Glomerular visceral epithelial cell (primary cell): ENCODE results near the gene VPS52.
"Not testable (repeated sequence)": the region's sequence is repeated elsewhere in the genome, so short reads cannot be mapped to it uniquely, and the experiment has no call there.

Experiments
- DNase-seq: peaks from one replicate; pipeline ENCODE4 v3.0.0-alpha.2; 2016; ENCODE audit errors: extremely low spot score

The VPS52 gene

DNA sequence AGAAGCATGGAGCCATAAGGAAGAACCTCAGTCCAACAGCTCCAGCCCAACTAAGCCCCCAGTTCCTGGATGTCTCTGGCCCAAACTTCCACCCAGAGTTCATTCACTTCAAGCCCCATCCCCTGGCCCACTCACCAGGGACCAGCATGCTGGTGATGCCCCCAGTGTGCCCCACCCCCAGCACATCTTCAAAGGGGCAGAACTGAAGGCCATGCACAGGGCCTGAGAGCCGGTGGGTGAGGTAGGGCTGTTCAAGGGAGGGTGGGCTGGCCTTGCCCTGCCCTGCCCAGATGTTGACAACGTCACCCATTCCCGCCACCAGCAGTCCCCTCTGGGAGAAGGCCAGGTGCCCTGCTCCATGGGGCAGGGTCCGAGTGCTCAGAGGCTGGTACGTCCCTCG lies 8.9 kb upstream of the VPS52 start:
- no peak for DNase-seq

DNA sequence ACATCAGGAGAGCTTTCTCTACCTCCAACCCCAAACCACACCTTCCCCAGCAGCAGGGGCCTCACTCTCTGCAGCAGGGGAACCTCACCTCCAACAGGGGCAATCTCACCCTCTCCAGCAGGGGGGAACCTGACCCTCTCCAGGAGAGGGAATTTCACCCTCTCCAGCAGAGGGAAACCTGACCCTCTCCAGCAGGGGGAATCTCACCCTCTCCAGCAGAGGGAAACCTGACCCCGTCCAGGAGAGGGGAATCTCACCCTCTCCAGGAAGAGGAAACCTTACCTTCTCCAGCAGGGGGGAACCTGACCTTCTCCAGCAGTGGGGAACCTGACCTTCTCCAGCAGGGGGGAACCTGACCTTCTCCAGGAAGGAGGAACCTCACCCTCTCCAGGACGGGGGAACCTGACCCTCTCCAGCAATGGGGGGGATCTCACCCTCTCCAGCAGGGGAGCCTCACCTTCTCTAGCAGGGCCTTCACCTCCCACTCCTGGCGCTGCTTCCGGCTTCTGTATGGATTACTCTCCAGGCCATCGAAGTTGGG lies 8.4 kb upstream of the VPS52 start:
- peak; percentile 79 for DNase-seq

- DNase-seq, result no peak
These were observed 7.6 kb upstream of the VPS52 start for GRCh38 chr6:33279257-33279695.

DNA sequence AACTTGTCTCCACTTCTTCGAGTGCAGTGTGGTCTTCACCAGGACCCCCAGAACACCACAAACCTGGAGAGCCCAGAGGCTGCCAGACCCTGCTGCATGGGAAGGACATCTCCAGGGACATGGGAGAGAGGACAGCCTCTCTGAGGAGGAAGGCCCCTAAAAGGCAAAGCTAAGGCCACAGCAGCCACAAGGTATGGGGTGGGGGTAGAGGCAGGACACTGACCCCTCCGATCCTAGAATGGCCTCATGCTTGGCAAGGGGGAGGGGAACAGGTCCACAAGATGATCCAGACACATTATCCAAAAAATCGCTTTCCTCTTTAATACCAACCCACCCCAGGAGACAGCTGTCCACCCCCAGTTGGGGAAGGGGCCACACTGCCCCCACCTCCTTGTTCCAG lies 7.1 kb upstream of the VPS52 start:
- no peak for DNase-seq

DNA sequence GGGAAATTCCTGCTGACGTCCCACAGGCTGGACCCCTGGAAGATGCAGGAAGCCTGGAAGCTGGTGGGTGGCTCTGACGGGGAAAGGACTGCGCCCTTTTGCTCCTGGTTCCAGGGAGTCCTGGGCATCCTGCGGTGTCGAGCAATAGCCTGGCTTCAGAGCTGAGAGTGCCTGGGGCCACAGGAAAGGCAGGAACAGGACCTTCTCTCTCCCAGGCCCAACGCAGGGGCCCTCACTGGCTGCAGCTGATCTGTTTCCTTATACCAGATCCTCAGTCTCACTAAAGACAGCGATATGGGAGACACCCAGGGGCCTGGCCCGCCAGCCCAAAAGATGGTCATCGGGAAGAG lies 6.7 kb upstream of the VPS52 start:
- no peak for DNase-seq

- peak; percentile 12 for DNase-seq
These were observed 6.2 kb upstream of the VPS52 start for GRCh38 chr6:33277663-33278391.

DNA sequence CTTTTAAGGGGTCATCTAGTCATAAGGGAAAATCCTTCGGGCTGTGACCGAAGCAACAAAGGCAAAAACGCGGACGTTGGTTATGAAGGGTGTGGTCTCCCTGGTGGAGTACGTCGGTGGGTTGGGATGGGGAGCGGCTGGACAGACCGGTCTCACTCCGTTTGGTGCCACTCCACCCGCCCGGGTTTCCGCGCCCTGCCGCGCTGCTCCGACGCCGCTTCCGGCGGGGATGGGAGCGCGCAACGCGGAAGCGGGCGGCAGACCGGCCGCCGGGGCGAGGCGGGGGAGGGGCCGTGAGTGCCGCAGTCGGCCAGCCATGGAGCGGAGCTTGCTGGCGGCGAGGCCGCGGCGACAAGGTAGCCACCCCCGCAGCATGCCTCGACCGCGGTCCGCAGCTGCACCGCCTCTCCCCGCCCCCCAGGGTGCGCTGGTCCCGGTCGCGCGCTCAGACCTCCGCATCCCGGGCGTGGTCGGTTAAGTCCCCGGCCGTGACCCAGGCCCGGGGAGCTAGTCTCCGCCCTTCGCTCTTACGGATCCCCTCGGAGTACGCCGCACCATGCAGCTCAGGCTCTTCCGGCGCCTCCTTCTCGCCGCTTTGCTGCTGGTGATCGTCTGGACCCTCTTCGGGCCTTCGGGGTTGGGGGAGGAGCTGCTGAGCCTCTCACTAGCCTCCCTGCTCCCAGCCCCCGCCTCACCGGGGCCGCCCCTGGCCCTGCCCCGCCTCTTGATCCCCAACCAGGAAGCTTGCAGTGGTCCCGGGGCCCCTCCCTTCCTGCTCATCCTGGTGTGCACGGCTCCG lies 5.4 kb upstream of the VPS52 start, which contains the start of gene B3GALT4:
B3GALT4 (plus strand) TSS at position 260 of the 799 bp plus-strand sequence; CDS start at position 557, 297 bp downstream.
- peak; percentile 72 for DNase-seq

- DNase-seq, result no peak
These were observed 4.8 kb upstream of the VPS52 start for GRCh38 chr6:33276581-33276863.

GRCh38 chr6:33275795-33276580 lies 4.3 kb upstream of the VPS52 start:
- not testable (repeated sequence) for DNase-seq

GRCh38 chr6:33273924-33274902 lies 2.5 kb upstream of the VPS52 start:
- DNase-seq, result no peak

DNA sequence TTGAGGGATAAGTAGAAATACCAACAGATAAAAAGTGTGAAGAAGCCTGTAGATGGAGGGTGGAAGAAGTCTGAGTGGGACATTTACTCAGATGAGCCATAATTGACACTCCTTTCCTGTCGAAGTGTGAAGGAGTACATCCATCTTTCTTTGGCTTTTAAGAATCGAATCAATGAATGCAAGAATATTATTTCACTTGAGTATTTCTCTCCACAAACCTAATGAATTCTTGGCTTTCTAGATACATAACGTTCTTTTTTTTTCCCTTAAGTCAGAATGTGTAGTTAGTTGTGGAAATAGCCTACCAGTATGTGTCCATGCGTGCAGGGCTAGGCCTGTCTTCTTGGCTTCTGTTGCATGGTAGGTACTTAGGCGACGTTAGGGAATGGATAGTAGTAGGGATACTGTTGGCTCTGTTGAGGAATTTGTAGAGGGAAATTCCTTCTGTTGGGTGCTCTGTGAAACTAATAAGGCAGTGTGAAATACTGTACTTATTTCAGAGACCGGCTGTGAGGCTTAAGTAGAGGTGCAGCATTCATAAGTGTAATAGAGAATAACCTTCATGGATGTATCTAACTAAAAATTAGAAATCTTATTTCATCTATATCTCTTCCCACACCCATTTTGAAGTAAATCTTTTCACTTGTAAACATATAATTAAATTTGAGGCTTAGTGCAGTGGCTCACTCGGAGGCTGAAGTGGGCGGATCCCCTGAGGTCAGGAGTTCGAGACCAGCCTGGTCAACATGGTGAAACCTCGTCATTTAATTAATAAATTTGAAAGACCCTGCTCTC lies 1.6 kb upstream of the VPS52 start:
- DNase-seq, result no peak

- no peak for DNase-seq
These were observed 826 bp upstream of the VPS52 start for GRCh38 chr6:33272275-33273128.

DNA sequence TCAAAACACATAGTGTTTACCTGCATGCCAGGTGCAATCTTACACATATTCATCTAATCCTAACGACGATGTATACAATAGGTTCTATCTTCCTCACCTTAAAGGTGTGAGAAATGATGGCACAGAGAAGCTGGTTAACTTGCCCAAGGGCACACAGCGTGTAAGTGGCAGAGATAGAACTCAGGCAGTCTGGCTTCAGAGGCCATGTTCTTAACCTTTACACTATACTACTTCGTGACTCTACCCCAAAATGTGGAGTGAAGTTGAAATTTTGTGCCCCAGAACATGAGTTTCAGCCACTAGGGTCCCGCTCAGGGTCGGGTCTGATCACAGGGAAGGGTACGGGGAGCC lies 584 bp downstream of the VPS52 start:
- DNase-seq, result no peak

- no peak for DNase-seq
These were observed 7.7 kb downstream of the VPS52 start for GRCh38 chr6:33264015-33264414.

- DNase-seq, result not testable (repeated sequence)
These were observed 9.2 kb downstream of the VPS52 start for GRCh38 chr6:33262490-33262889.

DNA sequence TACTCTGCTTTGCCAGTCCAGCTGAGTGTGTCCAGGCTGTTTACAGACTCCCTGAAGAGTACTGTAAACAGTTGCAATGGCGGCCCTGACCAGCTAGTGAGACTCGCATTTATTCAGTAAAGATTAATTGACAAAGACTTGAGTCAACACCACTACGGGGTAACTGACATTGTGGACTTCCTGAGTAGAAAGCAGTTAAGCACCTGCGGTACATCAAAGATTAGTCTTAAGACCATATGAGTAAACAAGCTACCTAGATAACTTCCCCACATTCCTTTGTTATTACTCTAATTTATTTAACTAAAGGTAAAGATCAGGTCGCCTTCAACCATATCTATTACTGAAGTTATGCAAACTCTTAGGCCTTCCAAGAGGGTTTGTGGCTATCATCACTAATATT lies 12.6 kb downstream of the VPS52 start:
- no peak for DNase-seq

DNA sequence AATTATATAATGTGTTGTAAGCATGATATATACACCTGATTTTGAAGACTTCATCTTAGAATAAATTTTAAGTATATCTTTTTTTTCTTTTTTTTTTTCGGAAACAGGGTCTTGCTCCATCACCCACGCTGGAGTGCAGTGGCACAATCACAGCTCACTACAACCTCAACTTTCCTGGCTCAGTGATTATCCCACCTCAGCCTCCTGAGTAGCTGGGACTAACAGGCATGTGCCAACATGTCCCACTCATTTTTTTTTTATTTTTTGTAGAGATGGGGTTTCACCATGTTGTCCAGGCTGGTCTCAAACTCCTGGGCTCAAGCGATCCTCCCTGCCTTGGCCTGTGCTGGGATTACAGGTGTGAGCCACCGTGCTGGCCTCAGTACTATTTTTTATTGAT lies 17.1 kb downstream of the VPS52 start:
- no peak for DNase-seq

DNA sequence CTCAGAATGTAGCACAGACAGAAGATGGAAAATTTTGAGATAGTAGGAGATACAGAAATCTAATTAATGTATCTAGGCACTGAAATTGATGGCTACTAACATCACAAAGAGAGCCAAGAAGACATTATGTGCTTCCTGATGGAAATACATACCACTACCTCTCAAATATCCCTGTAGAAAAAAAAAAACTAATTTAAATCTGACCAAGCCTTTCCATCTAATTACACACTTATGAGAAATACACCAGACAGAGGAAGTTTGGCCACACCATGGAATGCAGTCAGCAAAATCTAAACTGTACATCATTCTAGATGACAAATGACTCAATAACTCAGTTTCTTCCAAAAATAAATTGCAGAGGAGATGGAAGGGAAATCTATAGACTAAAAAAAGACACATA lies 18.9 kb downstream of the VPS52 start:
- no peak for DNase-seq

DNA sequence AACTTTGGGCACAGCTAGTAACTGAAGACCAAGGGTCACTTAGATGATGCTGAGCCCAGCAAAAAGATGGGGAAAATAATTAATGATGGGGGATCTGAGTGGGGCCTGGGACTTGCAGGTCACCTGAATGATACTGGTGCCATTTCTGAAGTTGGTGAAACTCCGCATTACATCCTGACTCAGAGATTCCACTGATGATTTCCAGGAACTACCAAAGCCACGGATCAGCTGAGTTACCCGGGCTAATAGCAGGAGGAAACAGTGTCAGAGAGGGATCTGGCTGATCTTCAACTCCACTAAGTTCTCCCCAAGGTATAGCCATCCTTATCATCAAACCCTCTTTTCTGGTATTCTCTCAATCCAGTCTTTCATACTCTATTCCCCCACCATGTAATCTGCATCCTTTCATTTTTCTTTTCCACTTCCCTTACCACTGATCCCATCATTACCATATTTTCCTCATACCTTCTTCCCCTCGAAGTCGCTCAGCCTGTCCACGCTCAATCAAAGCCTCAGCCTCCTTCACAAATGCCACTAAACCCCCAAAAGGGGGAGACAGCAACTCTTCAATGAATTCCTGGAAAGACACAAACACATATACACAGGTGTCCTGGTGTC lies 20.2 kb downstream of the VPS52 start:
- DNase-seq, result no peak
